ENCODE results near the gene ARTN.

ARTN gene

DNA sequence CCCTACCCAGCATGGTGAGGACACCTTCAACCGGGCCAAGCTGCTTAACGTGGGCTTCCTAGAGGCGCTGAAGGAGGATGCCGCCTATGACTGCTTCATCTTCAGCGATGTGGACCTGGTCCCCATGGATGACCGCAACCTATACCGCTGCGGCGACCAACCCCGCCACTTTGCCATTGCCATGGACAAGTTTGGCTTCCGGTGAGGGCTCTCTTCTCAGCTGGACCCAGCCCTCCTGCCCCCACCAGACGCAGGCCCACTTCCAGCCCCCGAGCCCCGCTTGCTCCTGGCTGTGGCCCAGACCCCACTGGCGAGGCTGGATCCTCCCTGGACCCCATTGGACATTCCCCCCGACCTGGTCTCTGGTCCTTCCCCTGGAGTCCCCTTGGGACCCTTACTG lies 51.3 kb downstream of the ARTN start:
- CTCF ChIA-PET: interaction anchor here (1.0 kb wide), 1 partner anchor 50 kb away, joined by 3 read pairs; no protein-coding TSS in a partner anchor
- DNase-seq (ENCODE audit: extremely low spot score): no peak
- POLR2A ChIA-PET: no interaction called here
- TF ChIP-seq, protein P1, sequence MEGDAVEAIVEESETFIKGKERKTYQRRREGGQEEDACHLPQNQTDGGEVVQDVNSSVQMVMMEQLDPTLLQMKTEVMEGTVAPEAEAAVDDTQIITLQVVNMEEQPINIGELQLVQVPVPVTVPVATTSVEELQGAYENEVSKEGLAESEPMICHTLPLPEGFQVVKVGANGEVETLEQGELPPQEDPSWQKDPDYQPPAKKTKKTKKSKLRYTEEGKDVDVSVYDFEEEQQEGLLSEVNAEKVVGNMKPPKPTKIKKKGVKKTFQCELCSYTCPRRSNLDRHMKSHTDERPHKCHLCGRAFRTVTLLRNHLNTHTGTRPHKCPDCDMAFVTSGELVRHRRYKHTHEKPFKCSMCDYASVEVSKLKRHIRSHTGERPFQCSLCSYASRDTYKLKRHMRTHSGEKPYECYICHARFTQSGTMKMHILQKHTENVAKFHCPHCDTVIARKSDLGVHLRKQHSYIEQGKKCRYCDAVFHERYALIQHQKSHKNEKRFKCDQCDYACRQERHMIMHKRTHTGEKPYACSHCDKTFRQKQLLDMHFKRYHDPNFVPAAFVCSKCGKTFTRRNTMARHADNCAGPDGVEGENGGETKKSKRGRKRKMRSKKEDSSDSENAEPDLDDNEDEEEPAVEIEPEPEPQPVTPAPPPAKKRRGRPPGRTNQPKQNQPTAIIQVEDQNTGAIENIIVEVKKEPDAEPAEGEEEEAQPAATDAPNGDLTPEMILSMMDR (IDR thresholded peaks at IDR 0.05; ENCODE audit: control extremely low read depth, extremely low read depth, low read depth, missing control alignments): no peak

DNA sequence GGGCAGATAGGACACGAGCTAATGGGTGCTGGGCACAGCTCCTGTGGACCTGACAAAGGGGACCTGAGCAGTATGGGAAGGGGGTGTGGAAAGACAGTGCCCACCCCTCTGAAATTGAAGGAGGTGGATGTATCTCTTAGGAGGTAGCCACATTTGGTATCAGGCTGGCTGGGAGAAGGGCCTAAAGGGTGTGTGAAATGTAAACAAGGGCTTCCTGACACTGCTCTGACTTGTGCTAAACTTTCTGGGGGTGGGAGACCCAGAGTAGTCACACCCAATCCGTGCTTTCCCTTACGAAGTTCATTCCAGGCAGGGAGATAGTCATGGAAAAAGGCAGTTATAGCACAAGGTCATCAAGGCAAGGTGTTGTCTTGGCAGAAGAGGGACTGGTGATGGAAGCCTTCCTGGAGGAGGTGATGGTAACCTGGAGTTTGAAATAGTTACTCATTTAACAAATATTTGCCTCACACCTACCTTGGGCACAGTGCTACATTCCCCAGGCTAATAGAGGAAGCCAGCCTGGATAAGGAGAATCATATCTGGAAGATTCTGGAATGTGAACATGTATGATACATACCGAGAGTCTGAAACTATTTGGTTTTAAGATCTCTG lies 52.5 kb downstream of the ARTN start:
- TF ChIP-seq, protein P1 (IDR thresholded peaks at IDR 0.05; ENCODE audit: control extremely low read depth, extremely low read depth, low read depth, missing control alignments): no peak
- DNase-seq (ENCODE audit: extremely low spot score): no peak
- ChIA-PET CTCF (no interaction called here), POLR2A (no interaction called here)

DNA sequence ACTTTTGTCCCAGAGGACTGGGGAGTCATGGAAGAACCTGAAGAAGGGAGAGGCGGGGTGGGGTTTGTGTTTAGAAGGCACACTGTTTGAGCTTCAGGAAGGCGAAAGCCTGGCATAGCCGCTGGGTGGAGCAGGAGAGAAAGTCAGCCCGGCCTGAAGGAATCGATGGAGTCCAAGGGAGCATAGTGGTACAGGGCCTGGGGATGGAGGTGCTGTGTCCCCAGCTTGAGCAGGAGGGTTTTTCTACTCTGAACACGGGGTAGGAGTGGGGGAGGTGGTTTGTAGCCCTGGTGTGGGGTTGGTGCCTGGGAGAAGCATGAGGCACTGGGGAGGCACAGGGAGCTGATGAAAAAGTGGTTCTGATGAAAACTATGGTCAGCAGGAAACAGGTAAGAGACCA lies 53.1 kb downstream of the ARTN start:
- no peak for DNase-seq (ENCODE audit: extremely low spot score)
- TF ChIP-seq, protein P1 (IDR thresholded peaks at IDR 0.05; ENCODE audit: control extremely low read depth, extremely low read depth, low read depth, missing control alignments): no peak
- POLR2A ChIA-PET: no interaction called here
- CTCF ChIA-PET: interaction anchor here (1.6 kb wide), 1 partner anchor 18 kb away, joined by 3 read pairs; no protein-coding TSS in a partner anchor
